B cell (primary cell): ENCODE results near the gene TNNT1.

Experiments used
- EZH2 ChIP-seq: IDR thresholded peaks from 2 replicates; pipeline ENCODE4 v1.6.1; 2012; ENCODE audit warnings: borderline replicate concordance, low read depth, mild to moderate bottlenecking, moderate library complexity, low read length; ENCODE audit not compliant: insufficient read depth, poor library complexity, severe bottlenecking
- TF ChIP-seq, protein P1 (sequence below): fragments of 200-600 bp; IDR thresholded peaks from one replicate; pipeline ENCODE4 v1.8.0; 2022; ENCODE audit warnings: antibody characterized with exemption, mild to moderate bottlenecking

DNA sequence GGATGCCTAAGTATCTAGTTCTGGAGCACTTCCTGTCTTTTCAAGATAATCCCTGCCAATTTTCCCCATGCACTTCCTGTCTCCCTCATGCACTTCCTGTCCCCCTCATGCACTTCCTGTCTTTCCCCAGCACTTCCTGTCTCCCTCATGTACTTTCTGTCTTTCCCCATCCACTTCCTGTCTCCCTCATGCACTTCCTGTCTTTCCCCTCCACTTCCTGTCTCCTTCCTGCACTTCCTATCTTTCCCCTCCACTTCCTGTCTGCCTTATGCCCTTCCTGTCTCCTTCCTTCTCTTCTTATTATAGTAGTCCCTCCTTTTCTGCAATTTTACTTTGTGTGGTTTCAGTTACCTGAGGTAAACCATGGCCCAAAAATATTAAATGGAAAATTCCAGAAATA is 3.0 kb upstream of the TNNT1 start:
- TF ChIP-seq, protein P1, sequence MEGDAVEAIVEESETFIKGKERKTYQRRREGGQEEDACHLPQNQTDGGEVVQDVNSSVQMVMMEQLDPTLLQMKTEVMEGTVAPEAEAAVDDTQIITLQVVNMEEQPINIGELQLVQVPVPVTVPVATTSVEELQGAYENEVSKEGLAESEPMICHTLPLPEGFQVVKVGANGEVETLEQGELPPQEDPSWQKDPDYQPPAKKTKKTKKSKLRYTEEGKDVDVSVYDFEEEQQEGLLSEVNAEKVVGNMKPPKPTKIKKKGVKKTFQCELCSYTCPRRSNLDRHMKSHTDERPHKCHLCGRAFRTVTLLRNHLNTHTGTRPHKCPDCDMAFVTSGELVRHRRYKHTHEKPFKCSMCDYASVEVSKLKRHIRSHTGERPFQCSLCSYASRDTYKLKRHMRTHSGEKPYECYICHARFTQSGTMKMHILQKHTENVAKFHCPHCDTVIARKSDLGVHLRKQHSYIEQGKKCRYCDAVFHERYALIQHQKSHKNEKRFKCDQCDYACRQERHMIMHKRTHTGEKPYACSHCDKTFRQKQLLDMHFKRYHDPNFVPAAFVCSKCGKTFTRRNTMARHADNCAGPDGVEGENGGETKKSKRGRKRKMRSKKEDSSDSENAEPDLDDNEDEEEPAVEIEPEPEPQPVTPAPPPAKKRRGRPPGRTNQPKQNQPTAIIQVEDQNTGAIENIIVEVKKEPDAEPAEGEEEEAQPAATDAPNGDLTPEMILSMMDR = no peak
- TF ChIP-seq EZH2 = no peak
